SKM-1 (cell line): ENCODE results near the gene HIVEP3.

ENCODE experiments used
- DNase-seq: peaks from one replicate; lab custom pipeline; 2025; ENCODE audit not compliant: unreplicated experiment; lab: John Stamatoyannopoulos, UW

The HIVEP3 gene

DNA sequence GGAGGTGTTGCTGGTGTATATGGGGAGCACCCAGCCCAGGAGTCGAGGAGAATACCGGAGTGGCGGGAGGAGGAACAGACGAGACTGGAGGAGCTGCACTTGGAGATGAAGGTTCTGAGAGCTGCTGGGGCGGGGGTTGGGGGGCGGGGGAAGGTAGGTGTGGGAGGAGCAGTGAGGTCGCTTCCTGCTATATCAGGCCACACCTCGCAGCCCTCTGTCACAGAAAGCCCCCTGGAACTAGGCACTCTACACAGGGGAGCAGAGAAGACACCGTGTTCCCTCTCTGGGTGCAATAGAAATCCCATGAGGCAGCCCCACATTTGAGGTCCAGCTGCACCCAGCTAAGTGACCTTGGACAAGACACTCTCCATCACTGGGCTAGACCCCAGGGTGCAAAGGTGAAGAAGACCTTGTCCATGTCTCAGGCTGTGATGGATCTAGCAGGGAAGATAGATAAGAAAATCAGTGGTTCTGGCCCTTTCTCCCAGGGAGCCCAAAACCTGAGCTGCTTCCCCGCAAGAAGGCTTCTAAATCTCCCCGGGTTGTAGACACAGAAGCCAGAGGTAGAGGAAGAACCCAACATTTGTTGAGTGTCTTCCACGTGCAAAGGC, 278.5 kb downstream of the HIVEP3 start:
- no peak for DNase-seq

DNA sequence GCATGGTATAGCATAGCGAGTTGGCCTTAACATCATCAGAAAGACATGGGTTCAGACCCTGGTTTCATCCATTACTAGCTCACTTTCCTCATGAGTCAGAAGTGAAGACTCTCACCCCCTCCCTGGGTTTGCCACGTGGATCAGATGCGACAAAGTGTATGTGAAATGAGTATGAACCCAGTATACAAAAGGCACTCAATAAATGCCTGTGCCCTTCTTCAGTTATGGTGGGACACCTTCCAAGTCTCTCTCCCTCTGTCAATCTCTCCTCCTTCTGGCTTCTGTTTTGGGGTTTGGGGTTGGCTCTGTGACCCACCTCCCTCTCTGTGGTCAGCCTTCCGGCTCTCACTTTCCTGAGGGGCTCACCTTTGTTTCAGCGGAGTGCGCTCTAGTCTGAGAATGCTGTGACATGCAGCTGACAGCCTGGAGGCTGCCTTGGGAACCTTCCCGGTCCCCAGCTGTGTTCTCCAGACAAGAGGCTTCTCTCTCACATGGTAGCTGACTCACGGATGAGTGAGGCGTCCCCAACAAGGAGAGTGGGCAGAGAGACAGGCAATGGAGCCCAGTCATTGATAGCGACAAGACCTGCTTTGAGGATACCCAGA, 279.3 kb downstream of the HIVEP3 start:
- DNase-seq: no peak

DNA sequence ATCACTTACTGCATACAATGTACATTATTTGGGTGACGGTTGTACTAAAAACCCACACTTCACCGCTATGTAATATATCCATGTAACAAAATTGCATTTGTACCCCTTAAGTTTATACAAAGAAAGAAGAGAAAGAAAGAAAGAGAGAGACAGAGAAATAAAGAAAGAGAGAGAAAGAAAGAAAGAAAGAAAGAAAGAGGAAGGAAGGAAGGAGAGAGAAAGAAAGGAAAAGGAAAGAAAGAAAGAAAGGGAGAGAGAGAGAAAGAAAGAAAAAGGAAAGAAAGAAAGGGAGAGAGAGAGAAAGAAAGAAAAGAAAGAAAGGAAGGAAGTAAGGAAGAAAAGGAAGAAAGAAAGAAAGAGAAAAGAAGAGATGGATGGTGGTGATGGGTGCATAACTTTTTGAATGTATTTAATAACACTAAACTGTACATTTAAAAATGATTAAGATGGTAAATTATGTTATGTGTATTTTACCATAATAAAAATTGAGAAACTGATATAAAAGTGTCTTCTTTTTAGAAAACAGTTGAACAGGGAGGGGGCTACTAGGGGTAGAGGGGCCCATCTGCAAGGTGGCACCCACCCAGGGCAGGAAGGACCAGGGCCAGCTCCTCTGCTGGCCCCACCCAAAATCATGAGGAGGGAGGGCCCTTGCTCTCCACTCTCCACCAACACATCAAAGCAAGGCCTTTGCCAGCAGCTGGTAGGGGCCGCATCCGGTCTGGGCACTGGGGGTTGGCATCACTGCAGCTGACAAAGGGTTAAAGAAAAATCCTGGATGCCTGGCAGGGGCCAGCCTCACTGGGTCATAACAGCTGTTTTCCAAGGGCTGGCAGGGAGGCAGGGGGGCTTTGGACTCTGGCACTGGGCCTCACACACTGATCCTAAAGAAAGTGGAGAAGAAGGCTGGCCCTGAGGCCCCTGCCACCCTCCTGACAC, 280.4 kb downstream of the HIVEP3 start:
- DNase-seq: no peak

DNA sequence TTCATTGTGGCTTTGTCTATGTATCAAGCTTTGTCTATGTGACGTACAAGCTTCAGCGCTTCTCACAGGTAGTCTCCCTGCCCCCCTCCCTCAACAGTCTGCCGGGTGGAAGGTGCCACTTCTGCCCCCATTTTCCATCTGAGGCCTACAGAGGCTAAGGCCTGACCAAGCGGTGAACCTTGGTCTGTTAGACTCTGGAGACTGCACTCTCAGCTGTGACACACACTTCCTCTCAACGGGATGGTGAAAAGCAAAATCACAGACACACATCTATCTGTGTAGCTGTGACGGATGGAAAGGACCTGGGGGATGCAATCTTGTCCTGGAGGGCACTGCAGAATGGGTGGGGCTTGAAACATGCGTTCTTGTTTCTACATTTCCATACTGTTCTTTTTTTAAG, 281.4 kb downstream of the HIVEP3 start:
- DNase-seq: no peak

DNA sequence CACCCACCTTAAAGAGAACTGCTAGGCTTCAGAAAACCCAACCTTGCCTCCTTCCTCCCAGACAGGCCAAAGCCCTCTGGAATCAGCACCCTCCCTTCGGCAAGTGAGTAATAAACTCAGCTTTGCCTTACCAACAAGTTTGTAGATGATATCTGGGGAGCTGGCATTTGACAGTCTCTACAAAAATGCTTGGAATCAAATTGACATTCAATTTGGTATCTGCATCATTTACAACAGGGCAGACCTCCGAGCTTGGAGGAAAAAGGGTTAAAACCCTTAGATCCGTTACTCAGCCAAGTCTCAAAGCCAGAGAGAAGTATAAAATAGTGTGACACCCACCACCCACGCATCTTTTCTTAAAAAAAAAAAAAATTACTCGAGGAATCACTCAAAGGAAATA, 285.0 kb downstream of the HIVEP3 start:
- no peak for DNase-seq

DNA sequence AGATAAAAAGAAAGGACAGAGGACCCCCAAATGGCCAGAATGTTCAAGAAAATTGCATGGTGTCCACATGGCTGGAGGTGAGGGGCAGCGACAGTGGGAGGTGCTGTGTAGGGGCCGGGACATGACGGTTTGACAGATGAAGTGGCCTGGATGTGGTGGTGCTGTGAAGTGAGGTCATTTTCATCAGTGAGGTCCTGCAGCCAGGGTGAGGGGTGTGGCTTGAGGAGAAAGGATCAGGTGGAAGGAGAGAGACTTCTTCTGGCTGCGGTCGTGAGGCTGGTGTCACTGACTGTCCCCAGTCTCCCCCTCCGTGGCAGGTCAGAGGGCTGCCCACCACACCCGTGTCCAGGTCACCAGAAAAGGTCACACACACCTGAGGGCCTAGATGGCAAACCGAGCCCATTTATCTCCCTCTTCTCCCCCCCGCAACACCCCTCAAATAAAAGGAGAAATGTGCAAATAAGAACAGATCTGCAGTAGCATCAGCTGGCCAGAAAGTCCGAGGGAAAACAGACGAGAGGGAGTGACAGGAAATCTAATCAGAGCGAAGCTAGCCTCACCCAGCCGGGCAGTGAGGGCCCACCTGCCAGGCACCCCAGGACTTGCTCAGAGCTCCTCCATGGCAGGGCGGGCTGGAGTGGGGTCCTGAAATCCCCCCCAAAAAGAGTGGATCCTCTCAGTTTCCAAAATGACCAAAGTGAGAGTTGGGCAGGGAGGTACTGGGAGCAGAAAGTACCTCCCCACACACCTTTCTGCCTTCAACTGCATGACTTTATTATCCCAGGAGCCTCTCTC, 285.7 kb downstream of the HIVEP3 start:
- DNase-seq: no peak

DNA sequence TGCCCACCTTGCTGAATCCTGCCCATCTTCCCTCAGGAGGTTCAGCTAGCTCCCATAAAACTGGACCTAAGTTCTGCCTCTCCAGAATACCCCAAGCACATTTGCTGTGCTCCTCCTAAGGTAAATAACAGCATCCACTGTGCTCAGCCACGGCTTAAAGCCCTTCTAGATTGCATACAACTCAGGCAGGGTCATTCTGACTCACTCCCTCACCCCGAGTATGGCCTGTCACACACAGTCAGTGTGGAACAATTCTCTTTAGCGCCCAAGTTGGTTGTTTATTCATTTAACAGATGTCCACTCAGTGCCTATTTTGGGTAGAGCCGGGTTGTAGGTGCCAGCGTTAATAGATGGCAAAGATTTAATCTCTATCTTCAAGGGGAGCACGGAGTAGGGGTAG, 286.8 kb downstream of the HIVEP3 start:
- DNase-seq: no peak

DNA sequence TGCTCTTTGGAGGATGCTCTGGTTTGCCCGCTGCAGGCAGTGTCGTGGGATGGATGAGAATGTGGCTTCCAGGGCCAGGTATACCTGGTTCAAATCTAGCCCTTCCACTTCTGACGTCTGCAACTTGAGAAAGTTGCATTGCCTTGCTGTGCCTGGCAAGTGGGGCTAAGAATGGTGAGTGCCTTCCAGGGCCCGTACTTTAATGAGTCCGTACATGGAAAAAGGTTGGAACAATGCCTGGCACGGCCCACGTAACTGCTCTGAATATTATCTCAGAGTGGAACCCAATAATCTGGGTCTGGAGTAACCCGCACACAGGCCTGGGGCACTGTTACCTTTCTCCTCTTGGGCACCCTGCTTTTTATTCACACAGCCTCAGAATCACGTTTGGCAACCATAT, 287.6 kb downstream of the HIVEP3 start:
- no peak for DNase-seq

DNA sequence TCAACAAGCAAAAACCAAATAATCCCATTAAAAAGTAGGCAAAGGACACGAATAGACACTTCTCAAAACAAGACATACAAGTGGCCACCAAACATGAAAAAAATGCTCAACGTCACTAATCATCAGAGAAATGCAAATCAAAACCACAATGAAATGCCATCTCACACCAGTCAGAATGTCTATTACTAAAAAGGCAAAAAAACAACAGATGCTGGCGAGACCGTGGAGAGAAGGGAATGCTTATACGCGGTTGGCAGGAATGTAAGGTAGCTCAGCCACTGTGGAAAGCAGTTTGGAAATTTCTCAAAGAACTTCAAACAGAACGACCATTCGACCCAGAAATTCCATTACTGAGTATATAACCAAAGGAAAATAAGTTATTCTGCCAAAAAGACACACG, 289.2 kb downstream of the HIVEP3 start:
- DNase-seq: no peak

DNA sequence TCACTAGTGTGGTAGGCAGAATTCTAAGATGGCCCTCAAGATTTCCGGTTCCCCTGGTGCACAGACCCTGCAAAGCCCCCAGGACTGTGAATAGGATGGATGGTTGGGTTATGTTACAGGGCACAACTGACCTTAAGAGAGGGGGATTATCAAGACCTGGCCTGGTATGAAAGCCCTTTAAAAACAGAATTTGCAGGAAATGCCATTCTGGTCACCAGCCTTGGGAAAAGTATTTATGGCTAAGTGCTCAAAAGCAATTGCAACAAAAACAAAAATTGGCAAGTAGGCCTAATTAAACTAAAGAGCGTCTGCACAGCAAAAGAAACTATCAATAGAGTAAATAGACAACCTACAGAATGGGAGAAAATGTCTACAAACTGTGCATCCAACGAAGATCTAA, 289.6 kb downstream of the HIVEP3 start:
- DNase-seq: no peak

DNA sequence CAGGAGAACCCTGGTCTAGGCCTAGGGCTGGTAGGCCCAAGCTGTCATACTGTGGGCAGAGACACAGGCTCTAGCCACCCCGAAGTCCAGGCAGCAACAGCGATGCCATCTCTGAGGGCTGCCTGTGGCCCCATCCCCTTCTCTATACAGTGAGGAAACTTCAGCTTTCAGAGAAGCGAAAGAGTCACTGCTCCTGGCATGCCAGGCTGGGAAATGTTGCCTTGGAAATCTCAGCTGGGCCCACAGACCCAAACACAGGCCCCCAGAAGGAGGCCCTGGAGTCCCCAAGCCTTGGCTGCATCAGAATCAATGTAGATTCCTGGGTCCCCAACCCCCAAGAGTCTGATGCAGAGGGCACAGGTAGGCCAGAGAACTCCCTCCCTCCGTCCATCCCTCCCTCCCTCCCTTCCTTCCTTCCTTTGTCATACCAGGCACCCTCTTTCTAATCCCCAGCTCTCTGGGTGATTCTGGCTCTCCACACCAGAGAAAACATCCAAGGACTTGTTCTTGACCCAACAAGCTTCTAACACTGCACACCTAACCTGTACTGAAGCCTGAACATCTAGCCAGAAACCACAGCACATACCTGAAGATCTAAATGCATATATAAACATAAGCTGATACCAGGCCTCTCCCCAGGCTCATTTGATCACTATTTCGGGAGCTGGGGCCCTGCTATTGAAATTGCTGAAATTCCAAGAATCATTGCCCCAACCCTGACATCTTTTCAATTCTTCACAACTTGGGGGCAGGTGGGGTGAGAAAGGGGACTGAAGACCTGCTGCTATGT, 291.0 kb downstream of the HIVEP3 start:
- no peak for DNase-seq

DNA sequence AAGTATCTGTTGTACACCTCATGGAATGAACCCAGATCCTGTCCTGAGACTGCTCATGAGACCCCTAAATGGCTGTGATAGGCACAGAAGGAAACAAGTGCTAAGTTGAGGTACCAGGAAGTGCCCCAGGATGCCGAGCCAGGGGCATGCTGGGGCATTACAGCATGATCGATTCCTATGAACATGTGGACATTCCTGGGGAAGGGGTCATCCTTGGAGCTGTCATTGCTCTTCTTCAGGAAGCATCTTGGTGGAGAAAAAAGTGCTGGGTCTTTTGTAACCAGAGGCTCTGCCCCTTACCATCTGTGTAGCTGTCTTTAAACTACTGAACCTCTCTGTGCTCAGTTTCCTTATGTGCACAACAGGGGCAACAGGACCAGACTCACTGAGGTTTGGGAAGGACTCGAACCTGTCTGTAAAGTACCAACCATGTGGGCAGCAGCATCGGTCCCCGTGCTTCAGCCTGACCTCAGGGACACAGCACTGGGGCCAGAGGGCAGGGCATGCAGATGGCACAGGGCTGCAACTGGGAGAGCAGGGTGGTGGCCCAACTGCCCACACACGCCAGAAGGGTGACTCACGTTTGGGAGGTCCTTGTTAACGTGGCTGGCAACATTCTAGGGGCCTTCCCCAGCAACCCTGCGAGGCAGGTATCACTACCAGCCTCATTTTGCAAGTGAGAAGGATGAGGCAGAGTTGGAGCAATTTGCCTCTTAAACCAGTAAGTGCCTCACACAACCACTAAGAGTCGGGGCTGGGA, 291.9 kb downstream of the HIVEP3 start:
- no peak for DNase-seq

DNA sequence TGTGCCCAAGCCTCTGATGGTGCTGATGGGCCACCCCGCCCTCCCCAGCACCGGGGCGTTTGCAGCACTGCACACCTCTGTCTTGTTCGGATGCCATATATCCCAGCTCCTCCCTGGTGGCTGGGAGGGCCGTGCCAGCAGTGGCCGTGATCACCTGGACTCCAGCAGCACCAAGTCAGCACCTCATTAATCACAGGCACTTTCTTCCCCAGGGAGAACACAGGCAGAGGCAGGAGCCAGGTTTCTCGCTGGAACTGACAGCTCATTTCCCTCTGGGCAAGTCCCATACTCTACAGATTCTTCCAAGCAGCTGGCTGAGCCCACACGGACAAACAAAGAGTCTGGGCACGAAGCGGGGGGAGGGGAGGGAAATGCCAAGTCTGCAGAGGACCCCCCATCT, 292.6 kb downstream of the HIVEP3 start:
- DNase-seq: no peak

DNA sequence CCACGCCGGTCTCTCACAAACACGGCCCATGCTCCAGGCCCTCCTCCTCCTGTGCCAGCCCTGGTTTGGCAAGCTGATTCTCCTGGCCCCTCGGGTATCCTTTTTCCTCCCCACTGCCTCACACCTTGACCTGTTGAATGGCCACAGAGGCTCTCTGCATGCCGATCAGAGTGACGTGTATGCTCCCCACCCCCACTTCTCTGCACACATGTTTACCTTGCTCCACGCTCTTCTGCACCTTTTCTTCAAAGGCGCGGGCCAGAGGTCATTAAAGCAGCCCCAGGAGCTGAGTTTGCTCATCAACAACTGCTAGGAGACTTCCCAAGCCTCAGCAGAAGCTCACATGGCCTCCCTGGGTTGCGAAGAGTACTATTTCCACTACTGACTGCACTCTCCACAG, 295.0 kb downstream of the HIVEP3 start:
- DNase-seq: no peak

DNA sequence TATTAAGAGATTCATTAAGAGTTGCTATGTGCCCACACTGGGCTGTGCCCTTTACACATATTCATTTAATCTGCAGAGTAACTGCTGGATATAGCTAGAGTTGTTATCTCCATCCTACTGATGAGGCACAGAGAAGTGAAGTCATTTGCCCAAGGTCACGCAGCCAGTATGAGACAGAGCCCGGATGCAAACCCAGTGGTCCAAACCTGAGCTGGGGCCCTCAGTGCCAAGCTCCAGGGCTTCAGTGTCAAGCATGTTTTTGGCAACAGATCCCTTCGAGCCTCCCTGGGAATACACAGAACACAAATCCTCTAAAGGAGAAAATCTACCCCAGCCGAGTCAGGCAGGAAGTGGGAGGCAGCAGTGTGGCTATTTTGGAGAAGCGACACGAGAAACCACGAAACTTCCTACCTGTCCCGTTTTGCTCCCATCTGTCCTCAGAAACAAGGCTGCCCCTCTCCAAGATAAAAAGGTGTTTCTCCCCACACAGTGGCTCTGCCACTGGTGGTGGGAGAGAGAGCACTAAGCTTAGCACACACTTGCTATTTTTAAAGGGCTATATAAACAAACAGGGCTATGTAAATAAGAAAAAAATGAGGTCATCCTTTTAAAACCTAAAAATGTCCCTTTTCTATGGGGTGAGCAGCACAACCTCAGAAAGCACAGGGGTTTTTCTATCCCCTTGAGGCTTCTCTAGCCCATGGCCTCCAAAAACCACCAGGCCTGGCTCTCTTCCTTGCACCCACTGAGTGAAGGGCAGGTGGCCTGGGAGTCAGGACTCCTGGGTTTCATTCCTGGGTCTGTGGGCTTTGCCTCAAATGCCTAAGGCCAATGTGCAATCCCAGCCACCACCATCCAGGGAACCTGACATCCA, 295.6 kb downstream of the HIVEP3 start:
- no peak for DNase-seq

DNA sequence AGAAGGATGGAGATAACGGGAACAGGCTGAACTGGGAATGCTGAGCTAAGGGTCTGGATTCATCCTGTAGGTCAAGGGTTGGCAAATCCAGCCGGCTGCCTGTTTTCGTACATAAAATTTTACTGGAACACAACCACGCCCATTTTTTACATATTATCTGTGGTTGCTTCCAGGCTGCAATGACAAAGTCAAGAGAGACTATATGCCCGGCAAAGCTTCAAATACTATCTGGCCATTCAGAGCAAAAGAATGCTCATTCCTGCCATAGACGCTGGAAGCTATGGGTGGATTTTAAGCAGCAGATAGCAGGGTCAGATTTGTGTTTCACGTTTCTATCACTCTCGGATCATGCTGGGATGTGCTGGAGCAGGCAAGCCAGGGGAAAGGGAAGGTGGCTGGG, 296.3 kb downstream of the HIVEP3 start:
- DNase-seq: no peak

DNA sequence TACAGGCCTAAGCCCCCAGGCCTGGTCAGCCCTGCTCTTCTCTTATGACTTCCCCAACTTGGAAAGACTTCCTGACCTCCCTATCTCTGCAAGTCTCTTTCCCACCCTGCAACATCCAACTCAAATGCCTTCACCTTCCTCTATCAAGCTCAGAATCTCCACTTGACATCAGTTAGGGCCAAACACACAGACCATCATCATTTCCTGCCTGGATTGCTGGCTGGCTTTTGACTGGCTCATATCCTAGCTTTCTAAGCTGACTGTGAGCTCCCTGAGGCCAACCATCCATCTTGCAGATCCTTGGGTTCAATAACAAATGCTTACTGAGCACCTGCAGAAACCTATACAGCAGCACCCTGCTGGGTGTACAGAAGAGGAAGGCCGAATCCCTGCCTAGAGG, 296.9 kb downstream of the HIVEP3 start:
- DNase-seq: no peak

DNA sequence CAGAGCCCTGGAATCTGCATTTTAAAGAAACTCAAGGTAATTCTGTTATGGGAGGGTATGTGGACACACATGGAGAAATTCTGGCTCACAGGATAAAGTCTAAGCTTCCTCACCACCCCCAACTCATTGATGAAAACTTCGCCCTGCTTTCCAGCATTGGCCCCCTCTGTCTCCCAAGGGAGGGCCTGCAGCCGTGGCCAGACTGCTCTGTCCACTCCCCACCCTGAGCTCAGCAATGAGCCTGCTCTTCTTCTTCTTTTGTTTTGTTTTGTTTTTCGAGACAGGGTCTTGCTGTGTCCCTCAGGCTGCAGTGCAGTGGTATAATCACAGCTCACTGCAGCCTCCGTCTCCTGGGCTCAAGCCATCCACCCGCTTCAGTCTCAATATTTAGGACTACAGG, 297.5 kb downstream of the HIVEP3 start:
- no peak for DNase-seq
